Non-pigmented ciliary epithelial cell (primary cell): Measurements from ENCODE around the gene RRP1B.
"Not testable (repeated sequence)": the region's sequence is repeated elsewhere in the genome, so short reads cannot be mapped to it uniquely, and the experiment has no call there.

ENCODE experiments used
- DNase-seq: peaks from one replicate; pipeline ENCODE4 v3.0.0-alpha.2; 2010; ENCODE audit warnings: low read depth

RRP1B gene

GRCh38 chr21:43639470-43640353, 19.6 kb upstream of the RRP1B start:
- DNase-seq: no peak

- DNase-seq: no peak
Observed at GRCh38 chr21:43640400-43640799, 19.0 kb upstream of the RRP1B start.

GRCh38 chr21:43643193-43643592, 16.2 kb upstream of the RRP1B start:
- no peak for DNase-seq

GRCh38 chr21:43644071-43644470, 15.3 kb upstream of the RRP1B start:
- DNase-seq: no peak

DNA sequence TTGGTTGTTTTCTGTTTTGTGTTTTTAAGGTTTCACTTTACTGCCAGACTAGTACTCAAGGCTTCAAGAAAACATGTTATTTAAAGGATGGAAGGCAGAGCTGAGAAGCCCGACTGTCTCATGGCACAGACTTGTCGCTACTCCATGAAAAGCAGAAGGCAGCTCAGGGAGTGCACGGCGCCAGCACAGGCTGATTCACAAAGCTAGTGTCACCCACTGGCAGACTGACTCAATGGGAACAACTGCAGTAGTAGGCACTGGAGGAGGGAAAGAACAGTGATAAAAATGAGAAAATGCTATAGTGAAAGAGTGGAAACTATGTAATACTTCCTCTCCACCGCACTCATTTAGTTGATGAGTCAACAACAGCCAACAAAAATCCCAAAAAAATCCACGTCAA, 14.8 kb upstream of the RRP1B start:
- DNase-seq: no peak

GRCh38 chr21:43645136-43645891, 14.0 kb upstream of the RRP1B start:
- no peak for DNase-seq

DNA sequence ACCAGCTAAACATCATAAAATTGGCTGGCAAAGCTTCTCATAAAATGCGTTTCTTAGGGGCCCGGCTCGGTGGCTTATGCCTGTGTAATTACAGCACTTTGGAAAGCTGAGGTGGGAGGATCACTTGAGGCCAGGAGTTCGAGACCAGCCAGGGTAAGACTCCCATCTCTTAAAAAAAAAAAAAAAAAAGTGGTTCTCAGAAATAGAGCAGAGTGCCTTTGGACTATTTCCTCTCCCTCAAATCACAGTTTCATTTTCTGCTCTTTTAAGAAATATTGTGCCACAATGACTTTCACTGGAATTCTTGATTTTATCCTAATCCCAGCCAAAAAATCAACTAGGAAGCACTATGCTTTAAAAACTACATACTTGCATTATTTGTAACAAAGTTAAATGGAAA, 13.4 kb upstream of the RRP1B start:
- no peak for DNase-seq

DNA sequence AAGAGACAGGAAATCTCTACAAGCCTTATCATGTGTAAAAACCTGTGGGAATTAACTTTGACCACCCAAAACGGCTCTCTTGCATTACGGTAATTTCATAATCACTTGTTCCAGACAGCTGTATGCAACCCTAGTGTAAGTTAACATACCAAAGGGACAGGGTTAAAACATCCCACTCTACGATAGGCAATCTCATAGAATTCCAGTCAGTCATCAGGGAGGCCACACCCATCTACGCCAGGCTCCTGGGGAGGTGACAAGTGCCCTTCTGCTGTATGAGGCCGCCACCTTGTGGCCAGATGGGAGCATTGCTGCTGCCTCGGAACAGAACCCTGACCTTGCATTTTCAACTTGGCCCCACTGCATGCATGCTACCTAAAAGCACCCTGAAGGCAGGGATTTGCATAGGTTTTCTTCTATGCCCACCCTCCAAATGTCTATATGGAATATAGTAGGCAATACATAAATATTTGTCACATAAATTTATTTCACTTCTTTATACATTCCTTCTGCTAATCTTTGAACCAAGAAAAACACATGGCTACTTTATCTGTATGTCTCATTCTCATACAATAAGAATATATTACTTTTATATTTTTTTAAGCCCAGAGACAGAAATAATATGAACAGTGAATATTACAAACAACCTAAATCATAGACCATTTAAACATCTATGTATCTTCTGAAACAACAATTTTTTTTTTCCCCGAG, 12.7 kb upstream of the RRP1B start:
- peak; percentile 84 for DNase-seq

- DNase-seq: no peak
Observed at GRCh38 chr21:43648171-43648570, 11.2 kb upstream of the RRP1B start.

- not testable (repeated sequence) for DNase-seq
Observed at GRCh38 chr21:43651926-43652325, 7.4 kb upstream of the RRP1B start.

DNA sequence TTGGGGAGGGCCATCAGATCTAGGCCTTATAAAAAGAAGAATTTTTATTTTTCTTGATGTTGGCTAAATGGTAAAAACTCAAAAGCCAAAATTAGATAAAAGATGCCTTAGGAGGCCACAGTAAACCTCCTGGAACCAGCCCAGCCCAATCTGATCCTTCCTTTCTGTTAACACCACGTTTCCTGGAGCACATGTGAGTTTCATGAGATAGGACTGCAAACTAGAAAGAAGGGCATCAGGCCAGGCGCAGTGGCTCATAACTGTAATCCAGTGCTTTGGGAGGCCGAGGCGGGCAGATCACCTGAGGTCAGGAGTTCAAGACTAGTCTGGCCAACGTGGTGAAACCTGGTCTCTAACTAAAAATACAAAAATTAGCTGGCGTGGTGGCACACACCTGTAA, 6.7 kb upstream of the RRP1B start:
- no peak for DNase-seq

DNA sequence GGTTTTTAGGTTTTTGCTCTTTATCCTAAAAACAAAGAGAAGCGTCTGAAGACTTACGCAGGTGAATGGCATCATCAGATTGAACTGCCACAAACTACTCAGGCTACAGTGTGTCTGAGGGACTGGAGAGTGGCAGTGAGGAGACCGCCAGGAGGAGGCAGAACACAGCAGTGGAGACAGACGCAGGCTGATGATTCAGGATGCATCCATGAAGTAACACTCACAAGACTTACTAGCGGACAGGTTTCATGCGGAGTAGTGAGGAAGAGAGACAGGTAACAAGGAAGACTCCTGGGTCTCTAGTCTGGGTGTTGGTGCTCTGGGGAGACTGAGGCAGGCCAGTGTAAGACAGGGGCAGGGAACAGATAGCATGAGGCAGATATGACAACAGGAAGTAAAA, 5.7 kb upstream of the RRP1B start:
- no peak for DNase-seq

DNA sequence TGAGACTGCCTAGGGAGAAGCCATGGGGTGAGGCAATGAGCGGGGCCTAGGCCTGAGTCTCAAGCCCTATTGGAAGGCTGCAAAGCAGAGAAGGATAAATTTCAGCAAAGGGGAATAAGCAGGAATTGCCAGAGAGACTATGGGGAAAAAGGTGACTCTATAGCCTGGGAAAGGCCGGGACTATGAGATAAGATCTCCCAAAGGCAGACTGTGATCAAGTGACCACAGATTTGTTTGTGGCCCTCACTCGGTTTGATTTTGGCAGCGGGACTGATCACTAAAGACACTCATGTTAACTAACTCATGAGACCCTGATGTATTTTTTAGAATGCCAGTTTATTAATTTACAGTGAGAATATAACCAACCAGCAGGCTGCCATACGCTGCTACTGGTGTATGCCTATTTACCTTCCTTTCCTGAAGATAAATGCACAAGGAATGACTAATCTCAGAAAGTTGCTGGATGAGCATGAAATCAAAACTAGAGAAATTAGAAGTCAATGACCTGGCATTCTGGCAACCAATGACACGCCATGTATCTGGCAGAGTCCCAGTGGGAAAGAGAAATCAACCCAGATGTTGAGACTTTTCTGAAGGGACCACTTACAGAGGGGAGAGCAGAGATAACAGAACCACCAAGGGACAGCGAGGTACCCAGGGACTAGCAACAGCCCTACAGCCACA, 4.4 kb upstream of the RRP1B start:
- no peak for DNase-seq

- no peak for DNase-seq
Observed at GRCh38 chr21:43657355-43658087, 1.8 kb upstream of the RRP1B start.

DNA sequence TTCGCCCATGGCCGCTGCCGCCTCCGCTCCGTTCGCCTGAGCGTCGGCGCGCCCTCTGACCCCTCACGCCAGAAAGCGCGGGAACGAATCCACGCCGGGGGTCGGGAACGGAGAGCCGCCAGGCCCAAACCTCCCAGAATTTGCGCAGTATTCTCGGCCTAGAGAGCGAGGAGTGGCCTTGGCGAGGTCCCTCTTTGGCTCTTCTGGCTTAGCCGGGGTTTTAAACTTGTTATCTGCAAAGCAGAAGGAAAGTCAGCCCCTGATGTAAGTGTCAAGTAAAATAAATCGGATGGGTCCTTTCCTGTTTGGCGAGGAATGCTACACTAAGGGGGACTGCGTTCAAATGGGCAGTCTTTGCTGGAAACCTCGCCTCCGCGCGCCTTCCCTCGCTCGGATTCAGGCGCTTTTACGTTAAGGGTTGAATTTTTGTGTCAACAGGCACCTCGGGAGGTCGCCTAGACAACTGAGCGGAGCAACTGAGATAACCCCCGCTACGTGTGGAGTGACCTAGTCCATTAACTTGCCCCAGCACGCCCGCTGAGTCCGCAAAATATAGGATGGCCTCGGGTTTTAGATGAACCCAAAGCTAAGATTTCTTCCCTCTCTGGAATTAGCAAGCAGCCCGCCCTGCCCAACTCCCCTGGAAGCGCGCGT, 1.1 kb upstream of the RRP1B start:
- DNase-seq: no peak

DNA sequence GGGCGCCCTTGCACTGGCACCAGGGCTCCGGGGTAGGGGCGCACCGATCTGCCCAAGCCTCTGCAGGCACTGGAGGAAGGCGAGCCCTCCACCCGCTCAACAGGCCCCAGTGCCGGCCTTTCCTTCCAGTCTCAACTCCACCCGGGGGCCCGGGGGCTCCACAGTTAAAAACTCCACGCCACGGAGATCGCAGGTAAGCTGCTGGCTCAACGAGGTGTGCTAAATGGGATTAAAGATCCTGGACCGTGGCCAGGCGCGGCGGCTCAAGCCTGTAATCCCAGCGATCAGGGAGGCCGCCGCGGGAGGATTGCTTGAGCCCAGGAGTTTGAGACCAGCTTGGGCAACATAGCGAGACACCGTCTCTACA, 608 bp upstream of the RRP1B start:
- DNase-seq: no peak

DNA sequence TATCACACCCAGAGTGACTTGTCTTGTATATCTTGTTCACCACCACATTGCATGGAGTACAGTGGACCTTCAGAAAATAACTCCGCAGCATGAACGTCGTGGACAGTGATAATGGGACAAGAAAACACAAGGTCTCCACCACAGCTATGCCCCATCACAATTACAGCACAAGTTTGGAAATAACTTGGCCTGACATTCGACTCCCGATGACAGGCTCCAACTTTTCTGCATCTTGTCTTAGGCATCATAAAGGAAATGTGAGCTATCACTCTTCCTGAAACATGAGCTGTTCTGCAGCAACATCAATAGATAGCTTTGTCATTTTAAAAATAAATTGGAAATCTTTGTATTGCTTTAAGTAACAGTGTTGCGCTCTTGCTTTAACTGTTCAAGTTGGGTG, 2.9 kb downstream of the RRP1B start:
- DNase-seq: no peak

DNA sequence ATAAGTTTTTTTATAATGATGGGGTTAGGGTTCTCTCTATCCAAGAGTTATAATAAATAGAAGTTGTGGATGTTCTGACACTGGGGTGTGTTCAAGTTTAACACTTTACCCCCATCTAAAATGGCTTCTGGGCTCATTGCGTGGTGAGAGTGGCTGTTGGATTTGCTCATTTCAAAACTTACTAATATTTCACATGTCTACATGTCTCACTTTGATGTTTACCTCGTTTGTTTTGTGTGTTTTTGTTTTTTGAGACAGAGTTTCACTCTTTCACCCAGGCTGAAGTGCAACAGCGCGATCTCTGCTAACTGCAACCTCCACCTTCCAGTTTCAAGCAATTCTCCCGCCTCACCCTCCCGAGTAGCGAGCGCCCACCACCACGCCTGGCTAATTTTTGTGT, 3.7 kb downstream of the RRP1B start:
- DNase-seq: no peak

- DNase-seq: no peak
Observed at GRCh38 chr21:43664358-43664757, 5.0 kb downstream of the RRP1B start.

DNA sequence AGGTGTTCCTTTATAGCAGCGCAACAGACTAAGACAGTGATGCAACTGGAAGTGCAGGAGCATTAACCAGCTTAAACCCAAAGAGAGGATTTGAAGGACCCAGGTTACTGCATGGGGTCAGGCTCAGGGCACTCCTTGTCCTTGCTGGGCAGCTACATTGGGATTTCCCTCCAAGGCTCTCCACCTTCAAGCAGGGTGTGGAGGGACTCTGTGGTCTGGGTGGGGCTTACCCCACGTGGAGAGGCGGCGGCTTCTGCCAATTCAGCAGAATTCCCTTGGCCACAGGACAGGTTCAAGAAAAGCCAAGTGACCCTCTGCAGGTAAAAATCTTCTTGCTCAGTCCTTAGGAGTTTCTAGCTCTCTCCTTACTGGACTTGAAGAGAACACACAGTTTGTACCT, 6.5 kb downstream of the RRP1B start:
- no peak for DNase-seq
